ENCODE measurements around the gene FREM1. TPM values are rescaled to one million over a fixed set of nuclear protein-coding genes. Genes with fewer than 3 reads are reported as not detected.

The FREM1 gene
- total and polyA plus RNA-seq, 8 donors: 4.6 to 19.8 (median 8.2) TPM

DNA sequence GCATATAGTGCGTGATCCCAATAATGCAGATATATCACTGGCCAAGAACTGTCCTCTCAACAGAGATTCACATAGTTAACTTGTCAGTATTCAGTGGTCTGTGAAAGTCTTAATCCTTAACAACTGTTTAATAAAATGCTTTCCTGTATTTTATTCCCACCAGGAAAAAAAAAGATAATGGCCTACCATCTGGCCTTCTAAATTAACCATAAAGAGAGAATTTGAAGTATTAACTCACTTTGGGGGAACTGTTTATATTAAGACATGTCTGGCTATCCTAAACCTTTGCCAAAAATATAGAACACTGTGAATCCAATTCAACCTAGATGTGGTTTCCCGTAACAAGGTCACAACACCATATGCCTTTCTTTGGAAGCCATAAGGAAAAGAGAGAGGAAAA, 818 bp upstream of the FREM1 start:
- 95 to 98% methylated on average over 2 of the region's 2 CpGs for WGBS, 2 donors
- DNase-seq (no peak), ATAC-seq (no peak), FAIRE-seq (no peak)
- H3K4me3 ChIP-seq: no peak overlapping the region
- TF ChIP-seq, protein P1, sequence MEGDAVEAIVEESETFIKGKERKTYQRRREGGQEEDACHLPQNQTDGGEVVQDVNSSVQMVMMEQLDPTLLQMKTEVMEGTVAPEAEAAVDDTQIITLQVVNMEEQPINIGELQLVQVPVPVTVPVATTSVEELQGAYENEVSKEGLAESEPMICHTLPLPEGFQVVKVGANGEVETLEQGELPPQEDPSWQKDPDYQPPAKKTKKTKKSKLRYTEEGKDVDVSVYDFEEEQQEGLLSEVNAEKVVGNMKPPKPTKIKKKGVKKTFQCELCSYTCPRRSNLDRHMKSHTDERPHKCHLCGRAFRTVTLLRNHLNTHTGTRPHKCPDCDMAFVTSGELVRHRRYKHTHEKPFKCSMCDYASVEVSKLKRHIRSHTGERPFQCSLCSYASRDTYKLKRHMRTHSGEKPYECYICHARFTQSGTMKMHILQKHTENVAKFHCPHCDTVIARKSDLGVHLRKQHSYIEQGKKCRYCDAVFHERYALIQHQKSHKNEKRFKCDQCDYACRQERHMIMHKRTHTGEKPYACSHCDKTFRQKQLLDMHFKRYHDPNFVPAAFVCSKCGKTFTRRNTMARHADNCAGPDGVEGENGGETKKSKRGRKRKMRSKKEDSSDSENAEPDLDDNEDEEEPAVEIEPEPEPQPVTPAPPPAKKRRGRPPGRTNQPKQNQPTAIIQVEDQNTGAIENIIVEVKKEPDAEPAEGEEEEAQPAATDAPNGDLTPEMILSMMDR (IDR thresholded peaks at IDR 0.05): no peak
- H3K36me3 ChIP-seq: no peaks in the 10 kb centered on the region
- H3K9me3 ChIP-seq: no peaks in the 10 kb centered on the region
- intact Hi-C loops (cut with DNase I): no loop called here
- H3K4me1 ChIP-seq: peaks cover 40 to 64% (median 64%) of the 10 kb centered on the region in 3 donors
- H3K27me3 ChIP-seq: no peaks in the 10 kb centered on the region
- H3K27ac ChIP-seq: peak overlapping the region in 1 of 4 donors; percentile 76

DNA sequence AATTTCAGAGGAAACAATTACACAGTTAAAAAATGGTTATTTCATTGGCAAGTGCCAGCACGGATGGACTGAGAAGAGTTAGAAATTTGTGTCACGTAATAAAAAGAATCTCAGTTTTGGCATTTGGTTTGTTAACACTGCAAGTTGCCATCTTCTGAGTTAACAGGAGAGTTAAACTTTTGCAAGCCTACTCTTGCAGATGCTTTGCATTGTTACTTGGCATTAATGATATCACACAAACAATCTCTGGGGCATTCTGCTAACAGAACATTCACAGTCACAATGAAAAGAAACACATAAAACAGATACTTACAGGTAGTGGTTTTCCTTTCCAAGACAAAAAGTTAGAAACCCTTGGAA, 647 bp downstream of the FREM1 start:
- DNase-seq (no peak), FAIRE-seq (no peak), ATAC-seq (peak in 1 of 4 donors; percentile 3)
- H3K4me3 ChIP-seq: peak overlapping the region in 2 of 4 donors; percentile 30 to 33
- intact Hi-C loops (cut with DNase I): no loop called here
- H3K36me3 ChIP-seq: no peaks in the 10 kb centered on the region
- 8 to 11% methylated on average over 2 of the region's 2 CpGs for WGBS, 2 donors
- H3K9me3 ChIP-seq: no peaks in the 10 kb centered on the region
- H3K4me1 ChIP-seq: peaks cover 49 to 73% (median 73%) of the 10 kb centered on the region in 3 donors
- H3K27ac ChIP-seq: peak overlapping the region; percentile 25 to 76 (median 48)
- H3K27me3 ChIP-seq: no peaks in the 10 kb centered on the region
- TF ChIP-seq, protein P1 (IDR thresholded peaks at IDR 0.05): no peak

DNA sequence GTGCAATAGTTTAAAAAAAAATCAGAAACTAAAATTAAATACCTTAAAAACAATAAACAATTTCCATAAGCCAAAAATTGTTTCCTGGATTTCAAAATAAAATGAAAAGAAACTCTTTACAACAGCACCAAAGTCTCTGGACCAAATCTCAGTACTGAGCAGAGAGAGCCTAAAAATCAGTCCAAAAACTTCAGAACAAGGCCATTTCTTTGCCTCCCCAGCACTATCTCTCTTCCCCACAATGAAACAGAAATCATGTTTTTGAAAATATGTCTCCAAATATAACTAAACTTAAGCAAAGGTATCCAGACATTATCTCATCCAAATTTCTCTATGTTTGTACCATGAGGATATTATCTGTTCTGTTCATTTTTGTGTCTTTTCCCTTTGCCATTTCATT, 1.0 kb downstream of the FREM1 start:
- no peak for FAIRE-seq
- no peak for ATAC-seq
- intact Hi-C loops (cut with DNase I): no loop called here
- TF ChIP-seq, protein P1 (IDR thresholded peaks at IDR 0.05): no peak
- Histone ChIP-seq H3K27ac (peak overlapping the region; percentile 13 to 76 (median 40)), H3K36me3 (no peaks in the 10 kb centered on the region), H3K4me1 (peaks cover 49 to 73% (median 73%) of the 10 kb centered on the region in 3 donors), H3K27me3 (no peaks in the 10 kb centered on the region), H3K4me3 (peak overlapping the region in 2 of 4 donors; percentile 30 to 33), H3K9me3 (no peaks in the 10 kb centered on the region)
- no peak for DNase-seq

DNA sequence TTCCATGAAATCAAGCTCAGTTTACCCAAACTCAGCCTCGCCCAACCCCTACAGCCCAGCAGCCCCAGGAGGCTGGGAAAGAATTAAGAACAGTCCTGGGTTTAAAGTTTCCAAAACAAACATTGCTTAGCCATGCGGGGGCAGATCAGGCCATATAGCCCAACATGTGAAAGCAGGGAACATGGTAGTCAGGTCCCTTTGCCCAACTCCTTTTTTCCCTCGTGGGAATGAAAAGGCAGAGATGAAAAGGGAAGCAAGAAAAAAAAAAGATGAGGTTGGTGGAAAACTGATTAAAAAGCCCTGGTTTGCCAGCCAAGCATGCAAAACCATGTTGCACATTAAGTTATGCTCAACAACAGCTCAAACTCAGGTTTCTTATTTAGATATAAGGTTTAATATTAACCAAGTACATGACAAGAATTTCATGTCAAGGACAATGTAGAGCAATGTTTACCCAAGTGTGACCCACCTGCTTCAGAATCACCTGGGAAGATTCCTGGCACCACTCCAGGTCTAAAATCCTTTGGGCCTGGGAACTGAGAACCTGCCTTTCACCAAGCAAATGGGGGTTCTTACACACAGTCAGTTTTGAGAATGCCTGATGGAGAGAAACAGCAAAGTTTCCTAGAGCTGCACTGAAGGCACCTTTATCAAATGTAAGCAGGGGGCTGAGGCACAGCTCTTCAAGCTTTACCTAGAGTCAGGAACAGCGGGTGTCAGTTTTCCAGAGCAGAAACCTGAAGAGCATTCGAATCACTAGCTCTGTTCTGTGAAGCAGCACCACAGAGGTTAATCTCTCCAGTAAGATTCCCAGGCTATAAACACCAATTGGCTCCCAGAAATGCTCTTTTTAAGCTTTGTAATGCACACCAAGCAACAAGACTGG, 1.7 kb downstream of the FREM1 start:
- H3K4me3 ChIP-seq: peak overlapping the region in 2 of 4 donors; percentile 30 to 33
- no peak for FAIRE-seq

More for the DNA sequence above, 1.7 kb downstream of the FREM1 start:
- H3K27ac ChIP-seq: peak overlapping the region in 3 of 4 donors; percentile 13 to 76 (median 55)
- TF ChIP-seq, protein P1 (IDR thresholded peaks at IDR 0.05): no peak
- H3K9me3 ChIP-seq: no peaks in the 10 kb centered on the region
- 10 to 11% methylated on average over 5 of the region's 5 CpGs for WGBS, 2 donors
- H3K4me1 ChIP-seq: peaks cover 46 to 71% (median 70%) of the 10 kb centered on the region in 3 donors
- ATAC-seq (peak; percentile 37 to 71 (median 63)), DNase-seq (peak in 4 of 6 donors; percentile 31 to 81 (median 66))
- no peaks in the 10 kb centered on the region for H3K36me3 ChIP-seq
- intact Hi-C loops (cut with DNase I): no loop called here
- H3K27me3 ChIP-seq: no peaks in the 10 kb centered on the region
